Endothelial cell (in vitro differentiated cells): ENCODE data around the gene SNAI3. TPM values are rescaled to one million over a fixed set of nuclear protein-coding genes. Genes with fewer than 3 reads are reported as not detected.

Source experiments
- DNase-seq: peaks from one replicate; pipeline ENCODE4 v3.0.0; 2021; ENCODE audit warnings: low spot score
- H3K27ac Mint-ChIP-seq: one replicate; pipeline ENCODE4 v1.8.0; 2021; ENCODE audit warnings: mixed read lengths, inconsistent platforms; ENCODE audit not compliant: unreplicated experiment
- H3K27me3 Mint-ChIP-seq: one replicate; pipeline ENCODE4 v1.8.0; 2021; ENCODE audit warnings: mild to moderate bottlenecking, moderate library complexity, mixed read lengths, inconsistent platforms; ENCODE audit not compliant: unreplicated experiment
- H3K36me3 Mint-ChIP-seq: one replicate; pipeline ENCODE4 v1.8.0; 2021; ENCODE audit warnings: mild to moderate bottlenecking, low read depth, mixed read lengths, inconsistent platforms; ENCODE audit not compliant: unreplicated experiment
- H3K4me1 Mint-ChIP-seq: one replicate; pipeline ENCODE4 v1.8.0; 2021; ENCODE audit warnings: mild to moderate bottlenecking, mixed read lengths, inconsistent platforms; ENCODE audit not compliant: unreplicated experiment
- H3K4me3 Mint-ChIP-seq: one replicate; pipeline ENCODE4 v1.8.0; 2021; ENCODE audit warnings: mild to moderate bottlenecking, mixed read lengths, inconsistent platforms; ENCODE audit not compliant: unreplicated experiment
- H3K9me3 Mint-ChIP-seq: one replicate; pipeline ENCODE4 v1.8.0; 2021; ENCODE audit warnings: mixed read lengths, inconsistent platforms; ENCODE audit not compliant: unreplicated experiment
- CTCF ChIP-seq: fragments of 200-600 bp; sonication (generic); IDR thresholded peaks from one replicate; pipeline ENCODE4 v1.5.0; 2021; ENCODE audit warnings: antibody characterized with exemption; ENCODE audit not compliant: unreplicated experiment
- total RNA-seq: library from RNA; stranded (reverse); fragmentation: NEBNext Ultra II Directional; extraction: Animal tissue kit (Norgen Biotek cat#: 25700); gene quantifications from one replicate; pipeline ENCODE4 v1.2.1, GENCODE V29; 2021; ENCODE audit not compliant: unreplicated experiment

SNAI3 gene
- total RNA-seq, 1 donor from 2014 or later, result 2.6 TPM

GRCh38 chr16:88702371-88703210 is 16.3 kb upstream of the SNAI3 start:
- Mint-ChIP-seq H3K36me3 (peaks cover 24% of the 10 kb centered on the region), H3K4me1 (peaks cover 57% of the 10 kb centered on the region), H3K27ac (peak overlapping the region; percentile 98), H3K4me3 (peak overlapping the region; percentile 76), H3K27me3 (peaks cover 28% of the 10 kb centered on the region), H3K9me3 (no peaks in the 10 kb centered on the region)
- TF ChIP-seq CTCF, result no peak
- DNase-seq, result no peak

GRCh38 chr16:88701581-88702370 is 15.5 kb upstream of the SNAI3 start:
- peak overlapping the region; percentile 98 for H3K27ac Mint-ChIP-seq
- TF ChIP-seq CTCF, result no peak
- peaks cover 26% of the 10 kb centered on the region for H3K27me3 Mint-ChIP-seq
- peaks cover 52% of the 10 kb centered on the region for H3K4me1 Mint-ChIP-seq
- H3K36me3 Mint-ChIP-seq, result peaks cover 20% of the 10 kb centered on the region
- H3K4me3 Mint-ChIP-seq, result no peak overlapping the region
- no peaks in the 10 kb centered on the region for H3K9me3 Mint-ChIP-seq
- no peak for DNase-seq

- TF ChIP-seq CTCF, result no peak
- Mint-ChIP-seq H3K4me1 (peaks cover 51% of the 10 kb centered on the region), H3K36me3 (peaks cover 21% of the 10 kb centered on the region), H3K4me3 (no peak overlapping the region), H3K27ac (peak overlapping the region; percentile 77), H3K9me3 (no peaks in the 10 kb centered on the region), H3K27me3 (peaks cover 26% of the 10 kb centered on the region)
- DNase-seq, result peak; percentile 76
Observed at GRCh38 chr16:88700636-88701482, 14.6 kb upstream of the SNAI3 start.

- Mint-ChIP-seq H3K9me3 (no peaks in the 10 kb centered on the region), H3K27ac (no peak overlapping the region), H3K4me1 (peaks cover 48% of the 10 kb centered on the region), H3K36me3 (peaks cover 21% of the 10 kb centered on the region), H3K4me3 (no peak overlapping the region), H3K27me3 (peaks cover 22% of the 10 kb centered on the region)
- no peak for TF ChIP-seq CTCF
- no peak for DNase-seq
Observed at GRCh38 chr16:88700322-88700635, 14.0 kb upstream of the SNAI3 start.
